Prostate gland (tissue), 2 donors: ENCODE measurements around the gene MS4A6E. TPM values are rescaled to one million over a fixed set of nuclear protein-coding genes. Genes with fewer than 3 reads are reported as not detected.

Experiments
- DNase-seq: peaks from one replicate; pipeline ENCODE4 v3.0.0-alpha.2; 2019; ENCODE audit warnings: low spot score
- H3K27ac ChIP-seq, 2 donors: fragments of 200-600 bp; sonication (generic); 2 replicates each; pipeline ENCODE4 v1.5.1; 2017 to 2019
- H3K27me3 ChIP-seq: fragments of 200-600 bp; sonication (generic); replicated peaks from 2 replicates; pipeline ENCODE4 v1.5.1; 2019; ENCODE audit not compliant: insufficient read depth
- H3K36me3 ChIP-seq, 2 donors: fragments of 200-600 bp; sonication (generic); 1 replicate in 1 of 2; 2 replicates in 1 of 2; pipeline versions ENCODE4 v1.5.1 to v1.8.1; 2017 to 2019
- H3K4me1 ChIP-seq: fragments of 200-600 bp; sonication (generic); replicated peaks from 2 replicates; pipeline ENCODE4 v1.5.1; 2019
- H3K4me3 ChIP-seq, 2 donors: fragments of 200-600 bp; sonication (generic); 2 replicates each; pipeline ENCODE4 v1.5.1; 2017 to 2019
- H3K9me3 ChIP-seq: fragments of 200-600 bp; sonication (generic); 2 replicates; pipeline ENCODE4 v1.5.1; 2017
- CTCF ChIP-seq, 4 experiments: fragments of 200-600 bp in 2 of 4; fragments of 450-650 bp in 2 of 4; sonication (generic) in 2 of 4; IDR thresholded peaks; 1 replicate in 3 of 4; 2 replicates in 1 of 4; pipeline ENCODE4 v1.5.1; 2016 to 2019; ENCODE audit warnings: antibody characterized with exemption in 4 of 4, mild to moderate bottlenecking in 2 of 4, moderate library complexity in 2 of 4
- POLR2A ChIP-seq: fragments of 450-650 bp; IDR thresholded peaks from one replicate; pipeline ENCODE4 v1.6.1; 2016; ENCODE audit warnings: antibody characterized with exemption, mild to moderate bottlenecking
- POLR2AphosphoS5 ChIP-seq: sonication (generic); formaldehyde crosslinking; IDR thresholded peaks from one replicate; pipeline ENCODE4 v1.6.1; 2017; ENCODE audit warnings: antibody characterized with exemption
- WGBS: methylation state at CpG from one replicate; pipeline ENCODE4 v1.1.5; 2018; 5-methylcytosine and 5-hydroxymethylcytosine counted together
- intact Hi-C: fragments of 100-400 bp; cut with DNase I; formaldehyde crosslinking; loops from one replicate; pipeline ENCODE4 v1.14.2; 2022
- total RNA-seq, 2 donors: library from RNA; depleted of rRNA; stranded (reverse); fragments of >200 nt; gene quantifications; one replicate each; pipeline ENCODE4 v1.1.0, GENCODE V29; 2016

Gene MS4A6E
- total RNA-seq, 2 donors from 2014 or later: 1.4 TPM; not detected in 1

DNA sequence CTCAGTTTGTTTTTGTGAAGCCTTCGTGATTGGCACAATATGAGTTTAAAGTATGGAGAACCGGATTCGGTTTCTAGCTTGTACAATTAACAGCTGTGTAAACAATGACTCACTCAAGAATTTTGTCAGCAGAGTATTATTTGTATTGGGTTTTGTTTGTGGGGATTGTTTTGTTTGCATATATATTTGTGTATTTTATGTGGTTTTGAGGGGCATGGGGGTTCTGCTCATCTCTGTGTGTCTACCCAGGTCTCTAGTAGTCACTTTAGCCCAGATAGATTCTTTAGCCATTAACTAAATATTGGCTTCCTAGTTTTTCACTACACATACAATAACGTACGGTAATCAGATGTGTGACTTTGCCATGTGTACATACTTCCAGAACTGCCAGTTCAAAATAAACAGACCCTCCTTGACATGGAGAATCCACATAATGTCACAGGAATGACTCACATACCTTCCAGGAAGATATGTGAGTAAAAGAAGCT, 43.8 kb downstream of the MS4A6E start:
- Histone ChIP-seq H3K4me3 (no peak overlapping the region), H3K27me3 (no peaks in the 10 kb centered on the region), H3K9me3 (no peaks in the 10 kb centered on the region), H3K4me1 (no peaks in the 10 kb centered on the region), H3K27ac (peak overlapping the region in 1 of 2 donors; percentile 53), H3K36me3 (no peaks in the 10 kb centered on the region)
- intact Hi-C loops: no loop called here
- 15% methylated on average over 5 of the region's 5 CpGs for WGBS
- no peak for TF ChIP-seq CTCF (IDR thresholded peaks at IDR 0.05)
- no peak for TF ChIP-seq POLR2A
- no peak for TF ChIP-seq POLR2AphosphoS5
- peak; percentile 46 for DNase-seq

GRCh38 chr11:60371386-60371785, 44.3 kb downstream of the MS4A6E start:
- Histone ChIP-seq H3K9me3 (no peaks in the 10 kb centered on the region), H3K4me1 (no peaks in the 10 kb centered on the region), H3K36me3 (no peaks in the 10 kb centered on the region), H3K4me3 (no peak overlapping the region), H3K27ac (peak overlapping the region in 1 of 2 donors; percentile 53), H3K27me3 (no peaks in the 10 kb centered on the region)
- intact Hi-C loops: no loop called here
- no peak for DNase-seq
- 59% methylated on average over 3 of the region's 3 CpGs for WGBS
- no peak for TF ChIP-seq POLR2AphosphoS5
- no peak for TF ChIP-seq CTCF (IDR thresholded peaks at IDR 0.05)
- TF ChIP-seq POLR2A: no peak

GRCh38 chr11:60371854-60372253, 44.8 kb downstream of the MS4A6E start:
- 36% methylated on average over 1 of the region's 1 CpG for WGBS
- TF ChIP-seq CTCF (IDR thresholded peaks at IDR 0.05): no peak
- TF ChIP-seq POLR2AphosphoS5: no peak
- no peak for TF ChIP-seq POLR2A
- no peak for DNase-seq
- Histone ChIP-seq H3K27ac (peak overlapping the region in 1 of 2 donors; percentile 53), H3K4me3 (no peak overlapping the region), H3K27me3 (no peaks in the 10 kb centered on the region), H3K4me1 (no peaks in the 10 kb centered on the region), H3K9me3 (no peaks in the 10 kb centered on the region), H3K36me3 (no peaks in the 10 kb centered on the region)
- intact Hi-C loops: no loop called here

GRCh38 chr11:60372767-60373166, 45.7 kb downstream of the MS4A6E start:
- Histone ChIP-seq H3K4me1 (no peaks in the 10 kb centered on the region), H3K27ac (no peak overlapping the region), H3K36me3 (no peaks in the 10 kb centered on the region), H3K9me3 (no peaks in the 10 kb centered on the region), H3K27me3 (no peaks in the 10 kb centered on the region), H3K4me3 (no peak overlapping the region)
- no peak for DNase-seq
- intact Hi-C loops: no loop called here
- 79% methylated on average over 3 of the region's 3 CpGs for WGBS
- TF ChIP-seq CTCF (IDR thresholded peaks at IDR 0.05): no peak
- no peak for TF ChIP-seq POLR2AphosphoS5
- TF ChIP-seq POLR2A: no peak

DNA sequence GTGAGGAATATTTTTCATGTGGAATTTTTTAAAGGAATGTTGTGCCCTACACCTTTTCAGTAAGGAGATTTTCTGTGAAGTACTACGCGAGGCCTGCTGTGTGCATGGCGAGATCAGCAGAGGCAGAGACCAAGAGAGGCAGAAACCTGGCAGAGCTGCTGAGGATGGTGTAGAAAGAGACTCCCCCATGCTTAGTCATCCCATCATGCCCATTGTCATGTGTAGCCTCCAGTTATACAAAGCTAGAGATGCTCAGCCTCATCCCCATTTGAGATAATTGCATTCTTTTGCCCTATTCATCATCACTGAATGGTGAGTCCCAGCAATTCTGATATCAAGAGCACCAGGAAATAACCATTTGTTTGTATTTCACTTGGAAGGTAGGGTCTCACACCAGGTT, 48.3 kb downstream of the MS4A6E start:
- Histone ChIP-seq H3K27ac (no peak overlapping the region), H3K9me3 (no peaks in the 10 kb centered on the region), H3K4me3 (no peak overlapping the region), H3K27me3 (no peaks in the 10 kb centered on the region), H3K36me3 (no peaks in the 10 kb centered on the region), H3K4me1 (no peaks in the 10 kb centered on the region)
- intact Hi-C loops: no loop called here
- TF ChIP-seq CTCF (IDR thresholded peaks at IDR 0.05) (no peak), POLR2A (no peak), POLR2AphosphoS5 (no peak)
- WGBS: 96% methylated on average over 3 of the region's 3 CpGs
- DNase-seq: no peak
